Uterus (tissue), 2 donors: ENCODE results near the gene ZNF24.

Experiments used
- CTCF ChIP-seq, 4 experiments: fragments of 200-600 bp in 2 of 4; fragments of 450-650 bp in 2 of 4; sonication (generic) in 2 of 4; IDR thresholded peaks; one replicate each; pipeline ENCODE4 v1.5.1; 2016 to 2019; ENCODE audit warnings: antibody characterized with exemption in 4 of 4, mild to moderate bottlenecking in 2 of 4, moderate library complexity in 1 of 4
- POLR2A ChIP-seq, 2 donors: fragments of 450-650 bp; IDR thresholded peaks; one replicate each; pipeline ENCODE4 v1.6.1; 2016; ENCODE audit warnings: antibody characterized with exemption in 2 of 2, mild to moderate bottlenecking in 1 of 2, moderate library complexity in 1 of 2

GRCh38 chr18:35345950-35346349, 1.7 kb upstream of the ZNF24 start:
- no peak for TF ChIP-seq CTCF (IDR thresholded peaks at IDR 0.05)
- TF ChIP-seq POLR2A (IDR thresholded peaks at IDR 0.05) = no peak
